ENCODE measurements around the gene TMEM135.

DNA sequence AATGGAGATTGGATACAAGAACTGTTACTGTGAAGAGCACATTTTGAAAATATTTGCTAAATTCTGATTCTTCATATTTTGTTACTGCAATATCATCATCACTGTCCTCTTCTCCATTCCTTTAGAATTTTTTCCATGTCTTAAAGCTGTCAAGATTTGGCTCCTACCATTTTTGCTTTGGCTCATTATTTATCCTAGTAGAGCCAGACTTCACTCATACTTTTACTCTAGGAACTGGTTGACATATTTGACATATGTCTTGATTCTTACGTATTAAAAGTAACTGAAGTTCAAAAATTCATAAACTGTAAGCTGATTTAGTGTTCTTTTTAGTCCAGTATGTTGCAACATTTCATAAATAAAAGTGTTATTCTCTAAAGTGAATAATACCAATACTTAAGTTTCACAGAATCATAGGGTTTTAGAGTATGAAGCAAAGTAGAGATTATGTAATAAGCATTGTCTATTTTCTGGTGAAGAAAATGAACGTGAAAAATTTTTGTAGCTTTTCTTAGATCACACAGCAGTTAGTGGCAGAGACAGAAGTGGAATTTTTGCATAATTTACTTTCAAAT lies 225.6 kb downstream of the TMEM135 start:
- TF ChIP-seq POLR2A (IDR thresholded peaks at IDR 0.05), result no peak
- no peak for TF ChIP-seq CTCF (IDR thresholded peaks at IDR 0.05)

Data from right lobe of liver (tissue), 4 donors.